Coronary artery (tissue), 2 donors: ENCODE results near the gene TMX1.

Experiments
- DNase-seq: peaks from one replicate; pipeline ENCODE4 v3.0.0-alpha.2; 2017; ENCODE audit warnings: low spot score
- H3K27ac ChIP-seq, 2 donors: fragments of 200-600 bp; sonication (generic); one replicate each; pipeline ENCODE4 v1.5.1; 2016 to 2019
- H3K4me3 ChIP-seq: fragments of 200-600 bp; sonication (generic); 2 replicates; pipeline ENCODE4 v1.5.1; 2016; ENCODE audit warnings: mild to moderate bottlenecking, moderate library complexity
- CTCF ChIP-seq: fragments of 200-600 bp; sonication (generic); IDR thresholded peaks from one replicate; pipeline ENCODE4 v1.5.1; 2019; ENCODE audit warnings: antibody characterized with exemption

Gene TMX1

GRCh38 chr14:51293912-51294389 lies 53.9 kb downstream of the TMX1 start:
- H3K27ac ChIP-seq = peak overlapping the region in 1 of 2 donors; percentile 20
- no peak for DNase-seq
- no peak for TF ChIP-seq CTCF
- no peak overlapping the region for H3K4me3 ChIP-seq

- TF ChIP-seq CTCF = no peak
- DNase-seq = no peak
- H3K27ac ChIP-seq = no peak overlapping the region
Observed at GRCh38 chr14:51294951-51295525, 55.0 kb downstream of the TMX1 start.

GRCh38 chr14:51295646-51296263 lies 55.7 kb downstream of the TMX1 start:
- no peak for TF ChIP-seq CTCF
- Histone ChIP-seq H3K4me3 (no peak overlapping the region), H3K27ac (no peak overlapping the region)
- DNase-seq = no peak

More at GRCh38 chr14:51294951-51295525, 55.0 kb downstream of the TMX1 start:
- H3K4me3 ChIP-seq = no peak overlapping the region

- Histone ChIP-seq H3K27ac (no peak overlapping the region), H3K4me3 (no peak overlapping the region)
- no peak for DNase-seq
- no peak for TF ChIP-seq CTCF
Observed at GRCh38 chr14:51297066-51297465, 57.0 kb downstream of the TMX1 start.

GRCh38 chr14:51298895-51299294 lies 58.8 kb downstream of the TMX1 start:
- H3K4me3 ChIP-seq = no peak overlapping the region
- no peak overlapping the region for H3K27ac ChIP-seq
- no peak for TF ChIP-seq CTCF
- no peak for DNase-seq

GRCh38 chr14:51302295-51303030 lies 62.4 kb downstream of the TMX1 start:
- H3K4me3 ChIP-seq = no peak overlapping the region
- no peak for TF ChIP-seq CTCF
- no peak for DNase-seq
- no peak overlapping the region for H3K27ac ChIP-seq
